Neuronal stem cell (in vitro differentiated cells): ENCODE data around the gene ZDHHC22.

Experiments used
- DNase-seq: peaks from one replicate; pipeline ENCODE4 v3.0.0-alpha.2; 2013; ENCODE audit warnings: low spot score
- H2AFZ ChIP-seq: one replicate; pipeline ENCODE4 v1.6.1; 2013; ENCODE audit warnings: mild to moderate bottlenecking, low read length, inconsistent platforms
- H2AK5ac ChIP-seq: 2 replicates; pipeline ENCODE4 v1.6.1; 2013; ENCODE audit warnings: low read depth, mild to moderate bottlenecking, inconsistent platforms, low read length, moderate library complexity, mixed read lengths
- H2BK120ac ChIP-seq: 2 replicates; pipeline ENCODE4 v1.6.1; 2013; ENCODE audit warnings: low read depth, mild to moderate bottlenecking, inconsistent platforms, low read length, moderate library complexity, mixed read lengths
- H2BK12ac ChIP-seq: one replicate; pipeline ENCODE4 v1.6.1; 2013; ENCODE audit warnings: low read length, inconsistent platforms
- H2BK15ac ChIP-seq: 2 replicates; pipeline ENCODE4 v1.6.1; 2013; ENCODE audit warnings: mild to moderate bottlenecking, low read length, inconsistent platforms, mixed read lengths
- H2BK5ac ChIP-seq: one replicate; pipeline ENCODE4 v1.6.1; 2013; ENCODE audit warnings: inconsistent platforms, mild to moderate bottlenecking, low read length, moderate library complexity
- H3K14ac ChIP-seq: one replicate; pipeline ENCODE4 v1.6.1; 2013; ENCODE audit warnings: low read length, inconsistent platforms
- H3K18ac ChIP-seq: 2 replicates; pipeline ENCODE4 v1.6.1; 2013; ENCODE audit warnings: low read length, inconsistent platforms
- H3K23ac ChIP-seq: 2 replicates; pipeline ENCODE4 v1.6.1; 2013; ENCODE audit warnings: low read depth, mild to moderate bottlenecking, mixed read lengths, low read length, inconsistent platforms; ENCODE audit not compliant: poor library complexity
- H3K27ac ChIP-seq: replicated peaks from 3 replicates; pipeline ENCODE4 v1.5.1; 2013; ENCODE audit warnings: low read length, inconsistent platforms
- H3K27me3 ChIP-seq, 3 experiments: 2 replicates each; pipeline ENCODE4 v1.6.1; 2013; ENCODE audit warnings: low read length in 3 of 3, mild to moderate bottlenecking in 2 of 3, inconsistent platforms in 1 of 3, low read depth in 1 of 3, mixed read lengths in 1 of 3, moderate library complexity in 1 of 3; ENCODE audit not compliant: control insufficient read depth in 3 of 3, insufficient read depth in 3 of 3
- H3K36me3 ChIP-seq, 2 donors: replicated peaks in 1 of 2; 2 replicates each; pipeline ENCODE4 v1.6.1; 2013; ENCODE audit warnings: low read length in 2 of 2; ENCODE audit not compliant: control insufficient read depth in 2 of 2, insufficient read depth in 2 of 2
- H3K4ac ChIP-seq: 2 replicates; pipeline ENCODE4 v1.6.1; 2013; ENCODE audit warnings: inconsistent platforms, mild to moderate bottlenecking, low read length, moderate library complexity
- H3K4me1 ChIP-seq, 2 donors: 1 replicate in 1 of 2; 2 replicates in 1 of 2; pipeline ENCODE4 v1.6.1; 2013; ENCODE audit warnings: low read length in 2 of 2, low read depth in 1 of 2; ENCODE audit not compliant: control insufficient read depth in 2 of 2, insufficient read depth in 1 of 2
- H3K4me2 ChIP-seq: one replicate; pipeline ENCODE4 v1.6.1; 2013; ENCODE audit warnings: mild to moderate bottlenecking, low read length, inconsistent platforms; ENCODE audit not compliant: insufficient read depth, poor library complexity, severe bottlenecking
- H3K4me3 ChIP-seq, 2 donors: 2 replicates each; pipeline ENCODE4 v1.5.1; 2013; ENCODE audit warnings: low read length in 2 of 2, mild to moderate bottlenecking in 2 of 2, inconsistent platforms in 1 of 2, moderate library complexity in 1 of 2
- H3K79me1 ChIP-seq: one replicate; pipeline ENCODE4 v1.6.1; 2013; ENCODE audit warnings: low read depth, mild to moderate bottlenecking, inconsistent platforms, low read length, moderate library complexity
- H3K9ac ChIP-seq: one replicate; pipeline ENCODE4 v1.6.1; 2013; ENCODE audit warnings: mild to moderate bottlenecking, low read depth, low read length, inconsistent platforms; ENCODE audit not compliant: poor library complexity
- H3K9me3 ChIP-seq, 2 donors: replicated peaks in 1 of 2; 2 replicates each; pipeline versions ENCODE3 to v1.6.1; 2013; ENCODE audit warnings: low read length in 2 of 2, mild to moderate bottlenecking in 2 of 2, inconsistent platforms in 1 of 2, low read depth in 1 of 2, mixed read lengths in 1 of 2, moderate library complexity in 1 of 2; ENCODE audit not compliant: control insufficient read depth in 2 of 2, insufficient read depth in 1 of 2
- H4K8ac ChIP-seq: one replicate; pipeline ENCODE4 v1.6.1; 2013; ENCODE audit warnings: low read depth, mild to moderate bottlenecking, inconsistent platforms, low read length, moderate library complexity
- H4K91ac ChIP-seq: one replicate; pipeline ENCODE4 v1.6.1; 2013; ENCODE audit warnings: low read length, low read depth, mild to moderate bottlenecking, inconsistent platforms; ENCODE audit not compliant: poor library complexity
- WGBS, 2 donors: extraction: QIAGEN DNeasy Blood & Tissue Kit; methylation state at CpG; one replicate each; pipeline ENCODE4 v1.1.7; 2013; ENCODE audit warnings: missing lambda C conversion rate in 2 of 2, mixed read lengths in 1 of 2; ENCODE audit not compliant: insufficient read length in 2 of 2, insufficient replicate concordance in 1 of 2; ENCODE audit errors: extremely low coverage in 2 of 2; 5-methylcytosine and 5-hydroxymethylcytosine counted together

ZDHHC22 gene

GRCh38 chr14:77084985-77085384, 56.6 kb downstream of the ZDHHC22 start:
- no peak overlapping the region for H3K23ac ChIP-seq
- peaks cover 35 to 38% of the 10 kb centered on the region in 2 donors for H3K4me1 ChIP-seq
- H3K9ac ChIP-seq = no peak overlapping the region
- H3K27me3 ChIP-seq = no peaks in the 10 kb centered on the region
- H2BK120ac ChIP-seq = peak overlapping the region; percentile 88
- DNase-seq = peak; percentile 29
- H2AK5ac ChIP-seq = no peak overlapping the region
- peak overlapping the region; percentile 19 for H4K91ac ChIP-seq
- H2BK12ac ChIP-seq = peak overlapping the region; percentile 77
- peak overlapping the region; percentile 63 for H2BK5ac ChIP-seq
- H3K4me3 ChIP-seq = peak overlapping the region in 1 of 2 donors; percentile 45
- H3K4me2 ChIP-seq = peak overlapping the region; percentile 51
- peaks cover 0 to 4% of the 10 kb centered on the region in 2 donors for H3K9me3 ChIP-seq
- peak overlapping the region; percentile 61 for H2AFZ ChIP-seq
- no peak overlapping the region for H2BK15ac ChIP-seq
- H4K8ac ChIP-seq = no peak overlapping the region
- peak overlapping the region; percentile 91 for H3K18ac ChIP-seq
- H3K79me1 ChIP-seq = no peaks in the 10 kb centered on the region
- H3K36me3 ChIP-seq = no peaks in the 10 kb centered on the region
- no peak overlapping the region for H3K4ac ChIP-seq
- peak overlapping the region; percentile 98 for H3K27ac ChIP-seq
- no CpG with 5 or more reads among the region's 5 CpGs for WGBS, 2 donors
- no peak overlapping the region for H3K14ac ChIP-seq

DNA sequence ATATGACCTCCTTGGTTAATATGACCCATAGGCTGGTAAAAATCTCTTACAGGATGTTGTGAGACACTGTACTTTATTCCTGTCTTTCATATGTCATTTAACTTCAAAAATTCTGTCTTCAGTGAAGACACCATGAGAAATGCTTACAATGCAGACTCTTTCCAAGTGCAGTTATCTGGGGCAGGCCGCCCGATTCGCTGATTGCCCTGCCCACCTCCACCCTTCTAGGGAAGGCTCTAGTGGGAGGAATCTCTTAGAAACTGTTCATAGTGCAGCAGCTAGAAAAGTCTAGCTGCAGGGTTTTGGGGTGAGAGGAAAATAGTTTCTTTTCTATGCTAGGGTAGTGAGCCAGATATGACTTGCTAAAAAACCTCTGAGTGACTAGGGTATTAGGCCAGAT, 58.5 kb downstream of the ZDHHC22 start:
- Histone ChIP-seq H3K36me3 (no peaks in the 10 kb centered on the region), H3K4ac (no peak overlapping the region), H2BK12ac (no peak overlapping the region), H3K4me3 (no peak overlapping the region), H3K4me2 (no peak overlapping the region), H3K27me3 (no peaks in the 10 kb centered on the region), H2AFZ (no peak overlapping the region), H3K23ac (no peak overlapping the region), H3K4me1 (peaks cover 28 to 30% of the 10 kb centered on the region in 2 donors), H3K9me3 (peaks cover 0 to 8% of the 10 kb centered on the region in 2 donors), H3K9ac (no peak overlapping the region), H3K27ac (no peak overlapping the region), H3K79me1 (no peaks in the 10 kb centered on the region), H4K91ac (no peak overlapping the region), H3K14ac (no peak overlapping the region), H2AK5ac (no peak overlapping the region), H2BK5ac (no peak overlapping the region), H2BK120ac (no peak overlapping the region), H2BK15ac (no peak overlapping the region), H3K18ac (no peak overlapping the region), H4K8ac (no peak overlapping the region)
- no CpG with 5 or more reads among the region's 3 CpGs for WGBS, 2 donors
- no peak for DNase-seq

DNA sequence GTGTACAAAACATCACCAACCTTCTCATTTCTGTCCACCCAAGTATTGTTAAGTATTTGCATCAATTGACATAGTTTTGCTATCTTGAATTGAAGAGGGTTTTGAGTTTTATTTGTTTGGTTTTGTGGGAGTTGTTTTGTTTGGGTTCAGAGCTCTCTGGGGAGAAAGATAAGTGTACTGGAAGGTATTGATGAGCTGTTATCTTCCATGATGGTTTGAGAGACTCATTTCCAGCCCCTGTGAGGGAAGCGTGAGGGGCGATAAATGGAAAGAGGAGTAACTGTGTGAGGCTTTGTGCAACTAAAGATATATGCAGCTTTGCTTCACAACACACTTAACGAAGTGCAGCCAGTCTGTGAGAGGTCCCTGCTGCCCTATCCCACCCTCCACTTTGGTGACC, 59.2 kb downstream of the ZDHHC22 start:
- Histone ChIP-seq H2BK15ac (peak overlapping the region; percentile 17), H3K27me3 (no peaks in the 10 kb centered on the region), H2BK5ac (no peak overlapping the region), H3K4me2 (no peak overlapping the region), H3K79me1 (no peaks in the 10 kb centered on the region), H3K4ac (no peak overlapping the region), H3K14ac (no peak overlapping the region), H2BK120ac (no peak overlapping the region), H3K4me3 (no peak overlapping the region), H3K27ac (no peak overlapping the region), H3K9me3 (peaks cover 0 to 8% of the 10 kb centered on the region in 2 donors), H2AK5ac (peak overlapping the region; percentile 16), H3K9ac (no peak overlapping the region), H4K91ac (no peak overlapping the region), H3K4me1 (peaks cover 22 to 24% of the 10 kb centered on the region in 2 donors), H3K36me3 (no peaks in the 10 kb centered on the region), H2BK12ac (no peak overlapping the region), H2AFZ (no peak overlapping the region), H4K8ac (no peak overlapping the region), H3K18ac (peak overlapping the region; percentile 86), H3K23ac (no peak overlapping the region)
- DNase-seq = no peak
- no CpG with 5 or more reads among the region's 3 CpGs for WGBS, 2 donors
